Spleen (tissue), 11 donors: ENCODE data around the gene PON3. TPM values are rescaled to one million over a fixed set of nuclear protein-coding genes. Genes with fewer than 3 reads are reported as not detected.

Source experiments
- DNase-seq: peaks from one replicate; pipeline ENCODE4 v3.0.0-alpha.2; 2020
- H3K27ac ChIP-seq, 8 donors: fragments of 200-600 bp; sonication (generic) in 7 of 8; 1 replicate in 4 of 8; 2 replicates in 4 of 8; pipeline versions ENCODE4 v1.5.0 to v1.8.0; 2016 to 2021; ENCODE audit warnings: inconsistent platforms in 4 of 8, mild to moderate bottlenecking in 4 of 8, moderate library complexity in 1 of 8
- H3K27me3 ChIP-seq, 7 donors: fragments of 200-600 bp; sonication (generic) in 6 of 7; replicated peaks in 1 of 7; 1 replicate in 4 of 7; 2 replicates in 3 of 7; pipeline versions ENCODE4 v1.5.0 to v1.8.0; 2016 to 2021; ENCODE audit warnings: inconsistent platforms in 3 of 7, mild to moderate bottlenecking in 1 of 7
- H3K36me3 ChIP-seq, 6 donors: fragments of 200-600 bp; sonication (generic) in 5 of 6; 1 replicate in 4 of 6; 2 replicates in 2 of 6; pipeline versions ENCODE4 v1.5.0 to v1.8.0; 2016 to 2021; ENCODE audit warnings: inconsistent platforms in 2 of 6
- H3K4me1 ChIP-seq, 6 donors: fragments of 200-600 bp; sonication (generic) in 5 of 6; 1 replicate in 3 of 6; 2 replicates in 3 of 6; pipeline versions ENCODE4 v1.5.0 to v1.8.0; 2016 to 2021; ENCODE audit warnings: inconsistent platforms in 3 of 6
- H3K4me3 ChIP-seq, 8 donors: fragments of 200-600 bp; sonication (generic) in 7 of 8; 1 replicate in 4 of 8; 2 replicates in 4 of 8; pipeline versions ENCODE4 v1.5.0 to v1.8.0; 2016 to 2021; ENCODE audit warnings: inconsistent platforms in 4 of 8, mild to moderate bottlenecking in 4 of 8, moderate library complexity in 2 of 8
- H3K9me3 ChIP-seq, 8 donors: fragments of 200-600 bp; sonication (generic) in 7 of 8; 1 replicate in 4 of 8; 2 replicates in 4 of 8; pipeline versions ENCODE4 v1.5.0 to v1.8.0; 2016 to 2021; ENCODE audit warnings: inconsistent platforms in 4 of 8
- POLR2A ChIP-seq, 3 donors: fragments of 450-650 bp; IDR thresholded peaks; one replicate each; pipeline ENCODE4 v1.5.1; 2017; ENCODE audit warnings: antibody characterized with exemption in 3 of 3, mild to moderate bottlenecking in 1 of 3
- POLR2AphosphoS5 ChIP-seq, 3 donors: sonication (generic); formaldehyde crosslinking; IDR thresholded peaks; one replicate each; pipeline ENCODE4 v1.5.1; 2017; ENCODE audit warnings: antibody characterized with exemption in 3 of 3
- WGBS, 5 donors: extraction: QIAGEN DNeasy Blood & Tissue Kit in 3 of 5; methylation state at CpG; one replicate each; pipeline versions ENCODE4 v1.1.5 to v1.1.7; 2013 to 2018; 5-methylcytosine and 5-hydroxymethylcytosine counted together
- intact Hi-C: fragments of 100-400 bp; cut with DNase I; formaldehyde crosslinking; loops from one replicate; pipeline ENCODE4 v1.15.0; 2023; ENCODE audit warnings: low total_unique reads
- polyA plus RNA-seq, 3 donors: library from polyadenylated mRNA; stranded (reverse); fragments of 200-250 nt; gene quantifications; one replicate each; pipeline ENCODE4 v1.2.1, GENCODE V29; 2013
- total RNA-seq, 7 donors: library from RNA; depleted of rRNA in 3 of 7; stranded (reverse); fragments of >200 nt in 3 of 7; fragmentation: NEBNext Ultra II Directional in 4 of 7; extraction: Animal tissue kit (Norgen Biotek cat#: 25700) in 4 of 7; gene quantifications; one replicate each; pipeline versions ENCODE4 v1.1.0 to v1.2.1, GENCODE V29; 2016 to 2021
- TF ChIP-seq, protein P1 (sequence below), 11 experiments: fragments of 200-600 bp in 7 of 11; fragments of 450-650 bp in 4 of 11; sonication (generic) in 4 of 11; IDR thresholded peaks in 8 of 11; conservative IDR thresholded peaks in 3 of 11; 1 replicate in 7 of 11; 2 replicates in 4 of 11; pipeline versions ENCODE4 v1.4.0 to v1.8.0; 2016 to 2021; ENCODE audit warnings: antibody characterized with exemption in 11 of 11, inconsistent platforms in 4 of 11, mild to moderate bottlenecking in 1 of 11
- donor health status: healthy with polysubstance abuse.
- donor health status: DM: no; HTN: no; CAD: no; lungs with moderate emphysema.
- donor health status: DM: no; HTN: no; CAD: no.
- donor health status: Bipolar disorder and iron deficiency.
- donor health status: healthy.
- donor health status: DM: no; HTN: no; CAD: no.
- donor health status: DM: yes; HTN: yes; CAD: no.

Gene PON3
- total and polyA plus RNA-seq, 10 donors, result 0.20 to 2.1 (median 0.61) TPM; not detected in 2

DNA sequence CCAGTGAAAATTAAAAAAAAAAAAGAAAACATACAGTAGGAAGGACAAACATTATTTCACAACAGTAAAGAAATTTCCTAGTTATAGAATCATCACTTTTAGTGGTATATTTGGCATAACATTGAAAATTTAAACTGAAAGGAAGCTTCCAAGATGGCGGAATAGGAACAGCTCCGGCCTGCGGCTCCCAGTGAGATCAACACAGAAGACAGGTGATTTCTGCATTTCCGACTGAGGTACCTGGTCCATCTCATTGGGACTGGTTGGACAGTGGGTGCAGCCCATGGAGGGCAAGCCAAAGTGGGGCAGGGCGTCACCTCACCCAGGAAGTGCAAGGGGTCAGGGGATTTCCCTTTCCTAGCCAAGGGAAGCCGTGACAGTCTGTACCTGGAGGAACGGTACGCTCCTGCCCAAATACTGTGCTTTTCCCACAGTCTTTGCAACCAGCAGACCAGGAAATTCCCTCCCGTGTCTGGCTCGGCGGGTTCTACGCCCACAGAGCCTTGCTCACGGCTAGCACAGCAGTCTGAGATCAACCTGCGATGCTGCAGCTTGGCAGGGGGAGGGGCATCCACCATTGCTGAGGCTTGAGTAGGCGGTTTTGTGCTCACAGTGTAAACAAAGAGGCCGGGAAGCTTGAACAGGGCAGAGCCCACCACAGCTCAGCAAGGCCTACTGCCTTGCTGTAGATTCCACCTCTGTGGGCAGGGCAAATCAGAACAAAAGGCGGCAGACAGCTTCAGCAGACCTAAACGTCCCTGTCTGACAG lies 19.4 kb downstream of the PON3 start:
- intact Hi-C loops, result no loop called here
- Histone ChIP-seq H3K4me3 (no peak overlapping the region), H3K4me1 (no peaks in the 10 kb centered on the region), H3K9me3 (peaks cover 0 to 18% (median 7%) of the 10 kb centered on the region in 8 donors), H3K27me3 (peaks cover 0 to 7% (median 0%) of the 10 kb centered on the region in 7 donors), H3K27ac (no peak overlapping the region), H3K36me3 (no peaks in the 10 kb centered on the region)
- TF ChIP-seq, protein P1, sequence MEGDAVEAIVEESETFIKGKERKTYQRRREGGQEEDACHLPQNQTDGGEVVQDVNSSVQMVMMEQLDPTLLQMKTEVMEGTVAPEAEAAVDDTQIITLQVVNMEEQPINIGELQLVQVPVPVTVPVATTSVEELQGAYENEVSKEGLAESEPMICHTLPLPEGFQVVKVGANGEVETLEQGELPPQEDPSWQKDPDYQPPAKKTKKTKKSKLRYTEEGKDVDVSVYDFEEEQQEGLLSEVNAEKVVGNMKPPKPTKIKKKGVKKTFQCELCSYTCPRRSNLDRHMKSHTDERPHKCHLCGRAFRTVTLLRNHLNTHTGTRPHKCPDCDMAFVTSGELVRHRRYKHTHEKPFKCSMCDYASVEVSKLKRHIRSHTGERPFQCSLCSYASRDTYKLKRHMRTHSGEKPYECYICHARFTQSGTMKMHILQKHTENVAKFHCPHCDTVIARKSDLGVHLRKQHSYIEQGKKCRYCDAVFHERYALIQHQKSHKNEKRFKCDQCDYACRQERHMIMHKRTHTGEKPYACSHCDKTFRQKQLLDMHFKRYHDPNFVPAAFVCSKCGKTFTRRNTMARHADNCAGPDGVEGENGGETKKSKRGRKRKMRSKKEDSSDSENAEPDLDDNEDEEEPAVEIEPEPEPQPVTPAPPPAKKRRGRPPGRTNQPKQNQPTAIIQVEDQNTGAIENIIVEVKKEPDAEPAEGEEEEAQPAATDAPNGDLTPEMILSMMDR (IDR thresholded peaks at IDR 0.05 in 8 of 11, conservative IDR thresholded peaks at IDR 0.05 in 3 of 11), result no peak
- TF ChIP-seq POLR2AphosphoS5 (IDR thresholded peaks at IDR 0.05) (no peak), POLR2A (IDR thresholded peaks at IDR 0.05) (no peak)
- WGBS, 5 donors, result 86 to 90% (median 87%) methylated on average over 13 to 18 of the region's 18 CpGs
- no peak for DNase-seq

- H3K4me1 ChIP-seq, result no peaks in the 10 kb centered on the region
- no peak overlapping the region for H3K27ac ChIP-seq
- no peak for DNase-seq
- no peaks in the 10 kb centered on the region for H3K36me3 ChIP-seq
- 79 to 96% (median 89%) methylated on average over 2 of the region's 2 CpGs for WGBS, 5 donors
- H3K9me3 ChIP-seq, result peaks cover 0 to 18% (median 7%) of the 10 kb centered on the region in 8 donors
- intact Hi-C loops, result no loop called here
- H3K27me3 ChIP-seq, result peaks cover 0 to 7% (median 0%) of the 10 kb centered on the region in 7 donors
- no peak overlapping the region for H3K4me3 ChIP-seq
- TF ChIP-seq, protein P1 (IDR thresholded peaks at IDR 0.05 in 8 of 11, conservative IDR thresholded peaks at IDR 0.05 in 3 of 11), result no peak
- no peak for TF ChIP-seq POLR2A (IDR thresholded peaks at IDR 0.05)
- no peak for TF ChIP-seq POLR2AphosphoS5 (IDR thresholded peaks at IDR 0.05)
Measured at GRCh38 chr7:95375591-95376257, 20.5 kb downstream of the PON3 start.

DNA sequence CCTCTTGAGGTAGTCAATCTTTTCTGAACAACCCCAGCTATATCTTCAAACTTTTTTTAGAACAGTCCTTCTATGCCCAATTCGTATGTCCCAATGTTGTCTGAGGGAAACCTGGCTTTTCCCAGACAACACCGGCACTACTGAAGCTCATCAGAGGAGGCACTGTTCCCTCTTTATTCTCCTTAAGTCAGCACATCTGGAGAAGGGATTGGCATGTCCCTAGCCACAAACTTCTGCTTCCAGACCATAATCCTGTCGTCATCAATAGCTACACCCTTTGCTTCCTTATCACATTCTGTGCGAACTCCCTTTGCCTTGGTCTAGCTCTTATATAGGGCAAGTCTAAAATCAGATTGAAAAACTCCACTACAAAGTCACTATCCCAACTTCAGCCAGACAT lies 22.9 kb downstream of the PON3 start:
- Histone ChIP-seq H3K4me3 (no peak overlapping the region), H3K4me1 (no peaks in the 10 kb centered on the region), H3K9me3 (peaks cover 0 to under 1% (median 0%) of the 10 kb centered on the region in 8 donors), H3K36me3 (no peaks in the 10 kb centered on the region), H3K27ac (no peak overlapping the region), H3K27me3 (peaks cover 0 to 7% (median 0%) of the 10 kb centered on the region in 7 donors)
- TF ChIP-seq POLR2A (IDR thresholded peaks at IDR 0.05), result no peak
- no peak for TF ChIP-seq POLR2AphosphoS5 (IDR thresholded peaks at IDR 0.05)
- intact Hi-C loops, result no loop called here
- 79 to 93% (median 83%) methylated on average over 4 of the region's 4 CpGs for WGBS, 5 donors
- no peak for DNase-seq

DNA sequence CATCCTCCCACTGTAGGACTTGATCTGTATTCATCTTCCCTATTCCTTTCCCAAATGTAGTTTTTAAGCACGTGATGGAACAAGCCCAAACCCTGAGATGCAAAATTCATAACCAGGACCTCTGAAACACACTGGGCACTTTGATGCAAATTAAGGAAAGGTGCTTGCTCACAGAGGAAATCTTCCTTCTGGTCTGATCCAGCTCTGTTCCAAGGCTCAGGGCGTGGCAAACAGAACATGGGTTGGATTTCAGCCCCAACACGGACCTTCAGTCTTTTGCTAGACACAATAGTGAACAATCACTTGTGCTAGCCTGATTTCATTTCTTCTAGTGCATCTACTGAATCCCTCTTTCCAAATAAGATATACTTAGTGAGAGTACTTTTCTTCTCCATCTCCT lies 27.9 kb downstream of the PON3 start:
- 75 to 92% (median 81%) methylated on average over 3 of the region's 3 CpGs for WGBS, 5 donors
- no peak for TF ChIP-seq POLR2A (IDR thresholded peaks at IDR 0.05)
- TF ChIP-seq, protein P1 (IDR thresholded peaks at IDR 0.05 in 8 of 11, conservative IDR thresholded peaks at IDR 0.05 in 3 of 11), result no peak
- no peak for TF ChIP-seq POLR2AphosphoS5 (IDR thresholded peaks at IDR 0.05)
- Histone ChIP-seq H3K4me3 (no peak overlapping the region), H3K27ac (no peak overlapping the region), H3K9me3 (no peaks in the 10 kb centered on the region), H3K4me1 (no peaks in the 10 kb centered on the region), H3K36me3 (no peaks in the 10 kb centered on the region), H3K27me3 (peaks cover 0 to 4% (median 0%) of the 10 kb centered on the region in 7 donors)
- DNase-seq, result no peak
- intact Hi-C loops, result no loop called here
